DMS114 treated with DMSO at 0.1 percent for 48 hours (cell line): Measurements from ENCODE around the gene RNF19B.
"Not testable (repeated sequence)": the region's sequence is repeated elsewhere in the genome, so short reads cannot be mapped to it uniquely, and the experiment has no call there.

Experiments
- DNase-seq: peaks from one replicate; lab custom pipeline; 2025; ENCODE audit not compliant: unreplicated experiment; lab: John Stamatoyannopoulos, UW

RNF19B gene

GRCh38 chr1:32933742-32934322 is 30.8 kb downstream of the RNF19B start:
- DNase-seq = peak; percentile 18

DNA sequence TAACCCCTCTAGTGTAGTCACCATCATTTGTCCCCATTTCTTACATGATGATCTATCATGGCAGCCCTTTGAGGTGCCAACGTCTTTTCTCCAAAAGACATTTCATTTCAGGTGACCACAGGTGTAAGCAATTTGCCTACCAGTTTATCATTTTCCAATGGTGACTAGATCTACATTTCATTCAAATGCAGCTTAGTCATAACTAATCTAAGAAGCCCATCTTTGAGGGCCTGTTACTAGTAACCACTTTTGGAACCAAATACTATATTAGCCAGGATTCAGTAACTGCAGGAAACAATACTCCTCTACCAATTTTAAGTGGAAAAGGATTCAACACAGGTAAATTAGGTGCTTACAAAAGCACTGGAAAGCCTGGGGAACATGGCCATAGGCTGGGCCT is 32.8 kb downstream of the RNF19B start:
- DNase-seq = no peak

- DNase-seq = no peak
These were observed 35.2 kb downstream of the RNF19B start for GRCh38 chr1:32929366-32929765.

- DNase-seq = no peak
These were observed 35.9 kb downstream of the RNF19B start for GRCh38 chr1:32928715-32929114.

GRCh38 chr1:32928285-32928684 is 36.3 kb downstream of the RNF19B start:
- no peak for DNase-seq

- DNase-seq = no peak
These were observed 37.2 kb downstream of the RNF19B start for GRCh38 chr1:32927441-32927840.

DNA sequence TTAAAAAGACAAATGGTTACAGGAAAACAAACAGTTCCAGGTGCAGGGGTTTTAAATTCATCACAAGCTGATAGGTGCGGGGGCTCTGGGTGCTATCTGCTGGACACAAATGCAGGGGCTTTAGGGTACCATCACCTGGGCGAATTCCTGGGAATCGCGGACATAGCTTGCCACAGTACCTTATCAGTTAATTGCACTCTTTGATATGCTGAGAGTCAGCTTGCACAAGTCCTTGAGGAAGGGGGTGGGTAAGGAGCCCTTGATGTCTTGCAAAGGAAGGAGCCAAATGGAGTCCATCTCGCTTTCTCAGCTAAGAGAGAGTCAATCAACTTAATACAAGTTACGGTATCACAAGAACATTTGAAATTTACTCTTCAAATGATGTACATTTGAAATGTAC is 38.0 kb downstream of the RNF19B start:
- no peak for DNase-seq

GRCh38 chr1:32925403-32926162 is 39.0 kb downstream of the RNF19B start:
- no peak for DNase-seq

- DNase-seq = no peak
These were observed 39.7 kb downstream of the RNF19B start for GRCh38 chr1:32924881-32925344.

DNA sequence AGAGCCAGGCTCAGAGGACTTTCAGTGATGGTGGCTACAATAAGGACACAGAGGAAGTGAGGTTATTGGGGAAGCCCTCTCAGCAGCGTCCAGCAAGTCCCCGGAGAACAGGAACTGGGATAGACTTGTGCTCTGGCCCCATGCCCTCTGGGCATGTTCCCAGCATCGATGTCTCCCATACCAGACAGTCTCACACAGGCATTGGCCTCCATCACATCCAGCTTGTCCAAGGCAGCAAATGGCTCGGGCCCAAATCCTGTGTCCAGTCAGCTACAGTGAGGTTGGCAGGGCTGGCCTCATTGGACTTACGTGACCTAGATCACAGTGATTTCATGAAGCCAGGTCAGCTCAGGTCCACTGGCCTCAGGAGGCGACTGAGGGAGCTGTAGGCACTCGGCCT is 43.8 kb downstream of the RNF19B start:
- no peak for DNase-seq

DNA sequence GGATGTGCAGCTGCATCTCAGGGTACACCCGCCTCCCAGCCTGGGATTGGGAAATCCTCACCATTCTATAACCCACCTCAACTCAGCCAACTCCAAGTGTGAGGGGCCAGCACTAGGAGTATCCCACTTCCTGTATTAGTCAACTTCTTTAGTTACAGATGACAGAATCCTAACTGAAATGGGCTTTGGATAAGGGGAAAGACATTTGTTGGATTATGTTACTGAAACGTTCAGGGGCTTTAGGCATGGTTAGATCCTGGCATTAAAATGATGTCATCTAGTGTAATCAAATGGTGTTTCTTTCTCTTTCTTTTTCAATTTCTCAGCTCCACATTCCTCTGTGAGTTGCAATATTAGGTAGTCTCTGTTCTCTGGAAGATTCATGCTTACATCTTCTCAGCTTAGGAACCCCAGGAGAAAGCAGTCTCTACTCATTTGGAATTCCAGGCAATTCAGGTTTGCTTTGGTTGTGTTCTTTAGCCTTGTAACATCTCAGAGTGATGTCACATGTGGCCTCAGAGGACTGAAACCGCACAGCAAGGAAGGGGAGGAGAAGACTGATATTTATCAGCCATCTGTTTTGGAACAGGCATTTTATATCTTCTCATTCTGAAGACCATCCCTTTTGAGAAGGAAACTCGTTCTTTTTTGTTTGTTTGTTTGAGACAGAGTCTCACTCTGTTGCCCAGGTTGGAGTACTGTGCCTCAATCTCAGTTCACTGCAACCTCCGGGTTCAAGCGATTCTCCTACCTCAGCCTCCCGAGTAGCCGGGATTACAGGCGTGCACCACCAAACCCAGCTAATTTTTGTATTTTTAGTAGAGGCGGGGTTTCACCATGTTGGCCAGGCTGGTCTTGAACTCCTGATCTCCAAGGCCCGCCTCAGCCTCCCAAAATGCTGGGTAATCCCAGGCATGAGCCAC is 44.5 kb downstream of the RNF19B start:
- no peak for DNase-seq

DNA sequence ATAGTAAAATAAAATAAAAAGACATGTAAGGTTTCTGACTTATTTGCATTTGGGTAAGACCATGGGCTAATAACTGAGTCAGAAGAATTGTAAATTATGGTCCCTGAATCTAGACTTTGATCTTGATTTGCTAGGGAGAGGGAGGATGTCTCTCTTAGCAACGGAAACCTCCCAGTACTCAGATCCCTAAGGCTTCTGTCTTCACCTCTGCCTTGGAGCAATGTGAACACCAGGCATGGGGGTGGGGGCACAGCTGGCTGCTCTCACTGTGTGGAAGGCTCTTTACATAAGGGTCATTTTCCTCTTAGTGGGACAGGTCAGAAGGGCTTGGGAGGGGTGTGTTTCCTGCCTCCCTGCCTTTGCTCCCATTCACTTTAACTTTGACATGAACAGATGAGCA is 46.4 kb downstream of the RNF19B start:
- DNase-seq = no peak

GRCh38 chr1:32917521-32917920 is 47.1 kb downstream of the RNF19B start:
- no peak for DNase-seq

GRCh38 chr1:32915766-32916706 is 48.6 kb downstream of the RNF19B start:
- no peak for DNase-seq

- no peak for DNase-seq
These were observed 54.3 kb downstream of the RNF19B start for GRCh38 chr1:32910319-32910718.

DNA sequence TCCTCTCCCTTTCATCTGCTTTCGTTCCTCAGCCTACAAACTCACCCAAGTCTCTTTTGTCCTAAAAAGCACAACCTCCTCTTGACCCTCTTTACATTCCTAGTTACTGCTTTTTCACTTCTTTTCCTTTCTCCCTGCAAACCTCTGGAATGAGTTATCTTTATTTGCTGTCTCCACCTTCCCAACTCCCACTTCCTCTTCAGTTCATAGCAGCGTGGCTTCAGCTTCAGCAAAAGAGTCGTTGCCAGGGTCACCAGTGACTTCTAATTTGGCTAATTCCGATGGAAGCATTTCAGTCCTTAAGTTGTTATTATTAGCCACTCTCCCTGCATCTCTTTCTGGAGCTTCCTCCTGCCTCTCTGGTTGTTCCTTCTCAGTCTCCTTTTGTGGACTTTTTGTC is 57.2 kb downstream of the RNF19B start:
- DNase-seq = no peak

- DNase-seq = no peak
These were observed 58.0 kb downstream of the RNF19B start for GRCh38 chr1:32906654-32907053.

GRCh38 chr1:32905588-32905987 is 59.0 kb downstream of the RNF19B start:
- not testable (repeated sequence) for DNase-seq

GRCh38 chr1:32904797-32905196 is 59.8 kb downstream of the RNF19B start:
- DNase-seq = no peak

DNA sequence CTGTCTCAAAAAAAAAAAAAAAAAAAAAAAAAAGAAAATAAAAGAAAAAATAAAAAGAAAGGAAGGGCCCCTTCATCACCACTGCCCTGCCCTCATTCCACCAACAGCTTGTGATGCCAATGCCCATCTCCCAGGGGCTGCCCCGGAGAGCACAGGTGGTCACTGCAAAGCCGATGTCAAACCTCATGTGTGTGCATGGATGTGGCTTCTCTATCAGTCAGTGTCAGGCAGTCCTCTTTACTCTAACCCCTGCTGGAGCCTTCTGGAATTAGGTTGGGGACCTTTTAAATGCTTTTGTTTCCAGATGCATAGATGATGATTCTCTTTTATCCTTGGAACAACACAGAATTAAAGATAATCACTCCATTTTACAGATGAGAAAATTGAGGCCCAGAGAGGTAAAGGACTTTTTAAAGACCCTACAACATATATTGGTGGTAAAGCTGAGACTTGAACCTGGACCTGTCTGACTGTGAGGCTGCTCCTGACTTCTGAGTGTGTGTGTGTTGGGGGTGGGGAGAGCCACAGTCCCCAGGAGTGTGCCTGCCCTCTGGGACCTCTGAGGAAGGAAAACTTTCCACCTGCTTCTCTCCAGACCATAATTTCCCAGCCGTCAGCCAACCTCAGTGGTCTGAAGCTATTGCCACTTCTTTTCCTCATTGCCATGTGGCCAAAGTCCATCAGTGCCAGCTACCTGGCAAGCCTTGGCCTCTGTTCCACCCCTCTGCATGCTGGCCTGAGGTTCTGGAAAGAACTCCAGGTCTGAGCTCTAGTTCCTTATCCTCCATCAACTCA is 60.4 kb downstream of the RNF19B start:
- no peak for DNase-seq
